K562 (cell line): ENCODE measurements around the gene KIFC3. TPM values are rescaled to one million over a fixed set of nuclear protein-coding genes. Genes with fewer than 3 reads are reported as not detected.

Experiments
- ATAC-seq: fragments of 200-7000 bp; cut with Tn5 transposase; 3 replicates; pipeline ENCODE4 v1.9.1; 2020; ENCODE audit warnings: moderate library complexity
- BruUV-seq: library from RNA; stranded (reverse); fragments of 400-500 nt; replicated peaks from 2 replicates; lab custom pipeline; 2021; lab: Mats Ljungman, UMichigan
- CTCF ChIA-PET: fragments of 300-600 bp; formaldehyde crosslinking; extraction: SDS; loops from one replicate; lab custom pipeline; 2021; ENCODE audit warnings: low intra/inter-chr PET ratio; lab: Yijun Ruan, JAX
- POLR2A ChIA-PET: fragments of 300-600, 350-650 bp; sonication (Branson Sonifier 250); formaldehyde crosslinking; extraction: SDS; loops from one replicate; lab custom pipeline; 2021; ENCODE audit warnings: antibody characterized with exemption, inconsistent platforms; lab: Yijun Ruan, JAX
- DNase-seq, 4 experiments: peaks; one replicate each; pipeline versions ENCODE4 v3.0.0 to v3.0.0-alpha.2; 2011 to 2018; ENCODE audit warnings: low spot score in 3 of 4, mixed read lengths in 3 of 4; ENCODE audit errors: extremely low read depth in 1 of 4
- FAIRE-seq: peaks from 2 replicates; lab custom pipeline; 2011; peaks lifted over from hg19 to GRCh38; lab: Jason Lieb, UNC
- H2AFZ ChIP-seq: 2 replicates; pipeline ENCODE4 v1.6.0; 2011; ENCODE audit warnings: low read depth, low read length, control low read depth, inconsistent platforms
- H3K27ac ChIP-seq: fragments of 200-600 bp; 3 replicates; pipeline ENCODE4 v1.8.0; 2011; ENCODE audit warnings: low read depth, mild to moderate bottlenecking, control low read depth, inconsistent platforms, low read length, moderate library complexity, mixed read lengths; ENCODE audit errors: extremely low read depth
- H3K27me3 ChIP-seq, 2 experiments: fragments of 300-600 bp in 1 of 2; 2 replicates in 1 of 2; 3 replicates in 1 of 2; pipeline versions ENCODE4 v1.6.0 to v1.8.0; 2011; ENCODE audit warnings: inconsistent platforms in 2 of 2, low read length in 2 of 2, mild to moderate bottlenecking in 1 of 2, mixed read lengths in 1 of 2, moderate library complexity in 1 of 2; ENCODE audit not compliant: control insufficient read depth in 2 of 2, insufficient read depth in 2 of 2
- H3K36me3 ChIP-seq: fragments of 300-600 bp; 3 replicates; pipeline ENCODE4 v1.8.0; 2011; ENCODE audit warnings: mild to moderate bottlenecking, low read length, inconsistent platforms; ENCODE audit not compliant: control insufficient read depth, insufficient read depth
- H3K4me1 ChIP-seq, 2 experiments: fragments of 200-600 bp in 1 of 2; replicated peaks in 1 of 2; 2 replicates in 1 of 2; 3 replicates in 1 of 2; pipeline versions ENCODE4 v1.5.1 to v1.8.0; 2011; ENCODE audit warnings: inconsistent platforms in 2 of 2, low read length in 2 of 2, mild to moderate bottlenecking in 1 of 2, mixed read lengths in 1 of 2, moderate library complexity in 1 of 2; ENCODE audit not compliant: control insufficient read depth in 2 of 2, insufficient read depth in 2 of 2
- H3K4me2 ChIP-seq: 2 replicates; pipeline ENCODE4 v1.6.1; 2011; ENCODE audit warnings: low read length, control low read depth, inconsistent platforms, mixed read lengths; ENCODE audit not compliant: insufficient read depth
- H3K4me3 ChIP-seq: fragments of 200-600 bp; sonication (generic), shearing (Covaris generic); 2 replicates; pipeline ENCODE4 v1.5.1; 2016; ENCODE audit warnings: control low read depth, inconsistent platforms
- H3K79me2 ChIP-seq: fragments of 200-600 bp; 3 replicates; pipeline ENCODE4 v1.8.0; 2011; ENCODE audit warnings: low read length, inconsistent platforms; ENCODE audit not compliant: control insufficient read depth, insufficient read depth
- H3K9ac ChIP-seq, 2 experiments: 2 replicates each; pipeline versions ENCODE4 v1.6.0 to v1.6.1; 2011; ENCODE audit warnings: low read depth in 2 of 2, low read length in 2 of 2, control low read depth in 1 of 2, inconsistent platforms in 1 of 2, mild to moderate bottlenecking in 1 of 2, mixed read lengths in 1 of 2; ENCODE audit not compliant: insufficient read depth in 1 of 2
- H3K9me1 ChIP-seq: one replicate; pipeline ENCODE4 v1.6.0; 2011; ENCODE audit warnings: inconsistent platforms, mild to moderate bottlenecking, low read length, moderate library complexity; ENCODE audit not compliant: control insufficient read depth, insufficient read depth
- H3K9me3 ChIP-seq: replicated peaks from 2 replicates; pipeline ENCODE4 v1.5.1; 2011; ENCODE audit warnings: low read depth, low read length, inconsistent platforms; ENCODE audit not compliant: control insufficient read depth, insufficient read depth
- H4K20me1 ChIP-seq: replicated peaks from 2 replicates; pipeline ENCODE4 v1.6.1; 2011; ENCODE audit warnings: low read length, inconsistent platforms, mixed read lengths; ENCODE audit not compliant: control insufficient read depth, insufficient read depth
- CBX8 ChIP-seq: fragments of 200-600 bp; sonication (generic); IDR thresholded peaks from 2 replicates; pipeline ENCODE4 v1.6.1; 2012; ENCODE audit warnings: borderline replicate concordance, mixed run types, low read depth, mild to moderate bottlenecking, moderate library complexity, mixed read lengths, low read length, control low read depth, inconsistent platforms; ENCODE audit not compliant: poor library complexity, severe bottlenecking; ENCODE audit errors: extremely low read depth
- CREM ChIP-seq: IDR thresholded peaks from 2 replicates; pipeline ENCODE4 v1.6.1; 2014; ENCODE audit warnings: antibody characterized with exemption, low read depth
- FOXP1 ChIP-seq: sonication (generic); formaldehyde crosslinking; IDR thresholded peaks from 2 replicates; pipeline ENCODE4 v1.8.0; 2022; ENCODE audit warnings: mild to moderate bottlenecking, missing genetic modification reagents
- KDM2B ChIP-seq: fragments of 250-450 bp; sonication (Bioruptor Pico); IDR thresholded peaks from 2 replicates; pipeline ENCODE4 v1.8.0; 2021; ENCODE audit warnings: mild to moderate bottlenecking, moderate library complexity
- WGBS: fragments of 100-300 bp; shearing (Covaris generic); methylation state at CpG from one replicate; pipeline ENCODE4 v1.1.6; 2016; ENCODE audit warnings: low coverage, mixed read lengths; ENCODE audit not compliant: insufficient coverage; ENCODE audit errors: missing lambda C conversion rate; 5-methylcytosine and 5-hydroxymethylcytosine counted together
- in situ Hi-C: fragments of 300-500 bp; cut with MboI; formaldehyde crosslinking; loops from 4 replicates; pipeline ENCODE4 v1.15.0; 2018; ENCODE audit warnings: inconsistent platforms, mixed read lengths
- intact Hi-C: fragments of 100-400 bp; cut with micrococcal nuclease; formaldehyde crosslinking; loops from 2 replicates; pipeline ENCODE4 v1.14.2; 2022
- polyA plus RNA-seq, 8 experiments: library from polyadenylated mRNA; depleted of rRNA in 4 of 8; stranded (reverse) in 5 of 8; unstranded in 3 of 8; fragments of >200 nt; fragmentation: Nextera tagmentation in 2 of 8; fragmentation: Illumina TruSeq in 1 of 8; extraction: Ambion mirVana in 2 of 8; extraction: Trizol in 1 of 8; gene quantifications; 2 replicates each; pipeline versions ENCODE4 v1.2.1 to v1.2.3, GENCODE V29; 2011 to 2014; ENCODE audit warnings: inconsistent platforms in 1 of 8, missing spikeins in 1 of 8
- total RNA-seq, 7 experiments: library from RNA; depleted of rRNA in 6 of 7; stranded (reverse); fragments of >200 nt in 6 of 7; fragmentation: Illumina TruSeq in 2 of 7; extraction: Trizol in 2 of 7; gene quantifications; 2 replicates each; pipeline versions ENCODE4 v1.2.1 to v1.2.3, GENCODE V29; 2011 to 2021; ENCODE audit warnings: low replicate concordance in 1 of 7
- TF ChIP-seq, protein P1 (sequence below): fragments of 250-450 bp; sonication (Bioruptor Pico); IDR thresholded peaks from 2 replicates; pipeline ENCODE4 v1.4.0; 2020; ENCODE audit warnings: mild to moderate bottlenecking, moderate library complexity
- TF ChIP-seq, protein P2 (sequence below), 3 experiments: IDR thresholded peaks in 2 of 3; conservative IDR thresholded peaks in 1 of 3; 2 replicates each; pipeline ENCODE4 v1.5.1; 2011 to 2012; ENCODE audit warnings: low read length in 3 of 3, mild to moderate bottlenecking in 3 of 3, control low read depth in 2 of 3, improper control_type of control experiment in 1 of 3, inconsistent platforms in 1 of 3, low read depth in 1 of 3, mixed read lengths in 1 of 3, moderate library complexity in 1 of 3; ENCODE audit not compliant: insufficient read depth in 2 of 3

KIFC3 gene
- total and polyA plus RNA-seq, 9 of the 15 experiments (the other 6 are each of a cell fraction or from before 2014, with no cell fraction given): 0.23 to 105 (median 26.2) TPM

GRCh38 chr16:57727610-57728009 is 74.7 kb downstream of the KIFC3 start:
- H3K9me3 ChIP-seq: 0 out of 2 replicates have a peak, but pooled peaks cover 3% of the 10 kb centered on the region
- no peak overlapping the region for H3K4me3 ChIP-seq
- 29% methylated on average over 4 of the region's 4 CpGs for WGBS
- no peak overlapping the region for H3K27ac ChIP-seq
- no peaks in the 10 kb centered on the region for H4K20me1 ChIP-seq
- in situ Hi-C loops: no loop called here
- H3K9ac ChIP-seq: no peak overlapping the region
- peaks cover 3 to 17% of the 10 kb centered on the region in 2 experiments; a peak in 3 of 5 replicates for H3K4me1 ChIP-seq
- H3K36me3 ChIP-seq: no peaks in the 10 kb centered on the region
- POLR2A ChIA-PET: interaction anchor here (0.5 to 2.5 kb wide), 3 partner anchors 8 to 154 kb away, joined by 3 to 12 read pairs (median 3); partner anchors contain the start of gene KATNB1
- H3K79me2 ChIP-seq: no peaks in the 10 kb centered on the region
- FAIRE-seq: no peak
- DNase-seq: no peak
- TF ChIP-seq KDM2B (CRISPR knock-in tag): no peak
- no peak for TF ChIP-seq CBX8
- TF ChIP-seq CREM: no peak
- TF ChIP-seq, protein P1, sequence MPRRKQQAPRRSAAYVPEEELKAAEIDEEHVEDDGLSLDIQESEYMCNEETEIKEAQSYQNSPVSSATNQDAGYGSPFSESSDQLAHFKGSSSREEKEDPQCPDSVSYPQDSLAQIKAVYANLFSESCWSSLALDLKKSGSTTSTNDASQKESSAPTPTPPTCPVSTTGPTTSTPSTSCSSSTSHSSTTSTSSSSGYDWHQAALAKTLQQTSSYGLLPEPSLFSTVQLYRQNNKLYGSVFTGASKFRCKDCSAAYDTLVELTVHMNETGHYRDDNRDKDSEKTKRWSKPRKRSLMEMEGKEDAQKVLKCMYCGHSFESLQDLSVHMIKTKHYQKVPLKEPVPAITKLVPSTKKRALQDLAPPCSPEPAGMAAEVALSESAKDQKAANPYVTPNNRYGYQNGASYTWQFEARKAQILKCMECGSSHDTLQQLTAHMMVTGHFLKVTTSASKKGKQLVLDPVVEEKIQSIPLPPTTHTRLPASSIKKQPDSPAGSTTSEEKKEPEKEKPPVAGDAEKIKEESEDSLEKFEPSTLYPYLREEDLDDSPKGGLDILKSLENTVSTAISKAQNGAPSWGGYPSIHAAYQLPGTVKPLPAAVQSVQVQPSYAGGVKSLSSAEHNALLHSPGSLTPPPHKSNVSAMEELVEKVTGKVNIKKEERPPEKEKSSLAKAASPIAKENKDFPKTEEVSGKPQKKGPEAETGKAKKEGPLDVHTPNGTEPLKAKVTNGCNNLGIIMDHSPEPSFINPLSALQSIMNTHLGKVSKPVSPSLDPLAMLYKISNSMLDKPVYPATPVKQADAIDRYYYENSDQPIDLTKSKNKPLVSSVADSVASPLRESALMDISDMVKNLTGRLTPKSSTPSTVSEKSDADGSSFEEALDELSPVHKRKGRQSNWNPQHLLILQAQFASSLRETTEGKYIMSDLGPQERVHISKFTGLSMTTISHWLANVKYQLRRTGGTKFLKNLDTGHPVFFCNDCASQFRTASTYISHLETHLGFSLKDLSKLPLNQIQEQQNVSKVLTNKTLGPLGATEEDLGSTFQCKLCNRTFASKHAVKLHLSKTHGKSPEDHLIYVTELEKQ: no peak
- TF ChIP-seq, protein P2, sequence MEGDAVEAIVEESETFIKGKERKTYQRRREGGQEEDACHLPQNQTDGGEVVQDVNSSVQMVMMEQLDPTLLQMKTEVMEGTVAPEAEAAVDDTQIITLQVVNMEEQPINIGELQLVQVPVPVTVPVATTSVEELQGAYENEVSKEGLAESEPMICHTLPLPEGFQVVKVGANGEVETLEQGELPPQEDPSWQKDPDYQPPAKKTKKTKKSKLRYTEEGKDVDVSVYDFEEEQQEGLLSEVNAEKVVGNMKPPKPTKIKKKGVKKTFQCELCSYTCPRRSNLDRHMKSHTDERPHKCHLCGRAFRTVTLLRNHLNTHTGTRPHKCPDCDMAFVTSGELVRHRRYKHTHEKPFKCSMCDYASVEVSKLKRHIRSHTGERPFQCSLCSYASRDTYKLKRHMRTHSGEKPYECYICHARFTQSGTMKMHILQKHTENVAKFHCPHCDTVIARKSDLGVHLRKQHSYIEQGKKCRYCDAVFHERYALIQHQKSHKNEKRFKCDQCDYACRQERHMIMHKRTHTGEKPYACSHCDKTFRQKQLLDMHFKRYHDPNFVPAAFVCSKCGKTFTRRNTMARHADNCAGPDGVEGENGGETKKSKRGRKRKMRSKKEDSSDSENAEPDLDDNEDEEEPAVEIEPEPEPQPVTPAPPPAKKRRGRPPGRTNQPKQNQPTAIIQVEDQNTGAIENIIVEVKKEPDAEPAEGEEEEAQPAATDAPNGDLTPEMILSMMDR (IDR thresholded peaks at IDR 0.05 in 2 of 3, conservative IDR thresholded peaks at IDR 0.05 in 1 of 3; ENCODE audit: insufficient read depth in 2 of 3, low read depth in 1 of 3, low read length in 3 of 3): peak; percentile 29 to 41 (median 33); a peak in 3 of 6 replicates
- no peak for TF ChIP-seq FOXP1 (CRISPR knock-in tag)
- TF ChIP-seq, all 486 proteins: peak for 1
- Histone ChIP-seq H3K4me2 (no peak overlapping the region), H3K9me1 (no peaks in the 10 kb centered on the region), H3K27me3 (0 out of 5 replicates have a peak, but pooled peaks cover 0 to 5% of the 10 kb centered on the region in 2 experiments), H2AFZ (no peak overlapping the region)
- intact Hi-C loops: no loop called here
- no TSS peak for BruUV-seq
- CTCF ChIA-PET: no interaction called here
- peak; percentile 29; the same call in 1 of the 3 replicates for ATAC-seq
